AML-193 (cell line): Measurements from ENCODE around the gene TSFM.
A peak's percentile ranks its signal among the peaks of the same experiment; 100 is the strongest.

Source experiments
- DNase-seq, 2 experiments: peaks; one replicate each; lab custom pipeline; 2025; lab: John Stamatoyannopoulos, UW

TSFM gene

DNA sequence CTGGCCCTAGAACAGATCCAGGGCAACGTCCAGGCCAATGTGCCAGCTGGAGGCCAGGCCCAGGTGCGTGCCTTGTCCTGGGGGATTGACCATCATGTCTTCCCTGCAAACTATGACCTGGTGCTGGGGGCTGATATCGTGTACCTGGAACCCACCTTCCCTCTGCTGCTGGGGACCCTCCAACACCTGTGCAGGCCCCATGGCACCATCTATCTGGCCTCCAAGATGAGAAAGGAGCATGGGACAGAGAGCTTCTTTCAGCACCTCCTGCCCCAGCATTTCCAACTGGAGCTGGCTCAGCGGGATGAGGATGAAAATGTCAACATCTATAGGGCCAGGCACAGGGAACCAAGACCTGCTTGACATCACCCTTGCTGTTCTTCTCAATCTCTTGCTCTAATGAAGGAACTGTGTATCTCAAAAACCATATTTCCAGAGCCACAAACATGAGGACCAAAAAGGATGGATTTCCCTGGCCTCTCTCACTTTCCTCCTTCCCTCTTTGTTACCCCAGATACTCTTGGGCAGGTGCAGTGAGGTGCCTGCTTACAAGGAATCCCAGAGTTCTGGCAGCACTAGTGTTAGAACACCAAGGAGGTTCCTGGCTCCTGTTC is 2.2 kb upstream of the TSFM start:
- DNase-seq: no peak

DNA sequence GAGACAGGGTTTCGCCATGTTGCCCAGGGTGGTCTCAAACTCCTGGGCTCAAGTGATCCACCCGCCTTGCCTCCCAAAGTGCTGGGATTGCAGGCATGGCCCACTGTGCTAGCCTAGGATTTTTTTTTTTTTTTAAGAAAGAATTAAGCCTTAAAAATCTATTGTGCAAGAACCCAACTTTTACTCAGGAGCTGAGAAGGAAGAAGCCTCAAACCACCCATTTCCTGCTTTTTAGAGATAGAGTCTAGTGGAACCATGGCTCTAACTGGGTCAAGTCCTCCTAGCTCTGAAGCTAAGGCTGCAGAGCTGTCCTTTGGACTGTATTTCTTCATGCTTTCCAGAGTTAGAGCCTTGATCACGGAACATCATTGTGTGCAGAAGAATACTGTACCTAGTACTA is 1.3 kb upstream of the TSFM start:
- DNase-seq: peak; percentile 70

DNA sequence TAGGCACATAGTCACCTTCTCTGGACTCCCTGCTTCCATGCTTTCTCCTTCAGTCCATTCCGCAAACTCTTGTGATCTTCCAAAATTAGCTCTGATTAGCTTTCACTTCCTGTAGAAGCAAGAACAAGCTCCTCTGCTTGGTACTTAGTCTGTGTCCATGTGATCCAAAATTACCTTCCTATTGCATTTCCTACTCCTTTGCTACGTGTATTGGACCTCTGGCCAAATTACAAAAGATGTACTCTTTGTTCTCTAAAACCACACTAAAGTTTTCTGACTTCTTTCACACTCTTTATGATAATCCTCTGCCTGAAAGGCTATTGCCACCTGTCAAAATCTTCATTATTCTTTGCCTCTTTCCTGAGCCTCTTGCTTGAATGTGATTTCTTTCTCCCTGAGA is 786 bp upstream of the TSFM start:
- no peak for DNase-seq

DNA sequence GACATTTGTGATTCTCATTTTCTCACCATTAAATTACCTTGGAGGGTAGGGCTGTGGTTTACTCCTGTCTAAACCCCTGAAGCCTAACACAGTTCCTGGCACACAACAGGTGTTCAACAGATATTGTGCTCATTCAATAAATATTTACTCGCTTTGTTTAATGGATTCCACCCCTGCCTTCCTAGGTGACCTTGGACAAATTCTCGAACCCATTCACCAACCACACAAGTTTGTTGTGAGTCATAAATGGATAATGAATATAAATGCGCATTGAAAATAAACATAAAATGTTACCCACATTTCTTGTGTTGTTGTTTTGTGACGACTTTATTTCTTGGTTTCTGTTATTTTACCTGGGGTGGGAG is 362 bp upstream of the TSFM start:
- DNase-seq: no peak

DNA sequence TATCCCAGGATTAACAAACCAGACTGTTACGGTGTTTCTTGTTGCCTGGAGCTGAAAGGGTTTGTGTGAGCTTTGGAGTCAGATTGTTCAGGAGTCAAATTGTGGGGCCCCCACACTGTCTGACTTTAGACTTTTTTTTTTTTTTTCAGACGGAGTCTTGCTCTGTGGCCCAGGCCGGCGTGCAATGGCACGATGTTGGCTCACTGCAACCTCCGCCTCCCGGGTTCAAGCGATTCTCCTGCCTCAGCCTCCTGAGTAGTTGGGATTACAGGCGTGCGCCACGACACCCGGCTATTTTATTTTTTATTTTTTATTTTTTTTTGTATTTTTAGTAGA is 847 bp downstream of the TSFM start:
- no peak for DNase-seq

GRCh38 chr12:57783861-57784260 is 1.3 kb downstream of the TSFM start:
- no peak for DNase-seq

- DNase-seq: no peak
Observed at GRCh38 chr12:57793920-57794319, 11.3 kb downstream of the TSFM start.

- no peak for DNase-seq
Observed at GRCh38 chr12:57795354-57795753, 12.8 kb downstream of the TSFM start.

GRCh38 chr12:57796996-57797395 is 14.4 kb downstream of the TSFM start:
- no peak for DNase-seq

DNA sequence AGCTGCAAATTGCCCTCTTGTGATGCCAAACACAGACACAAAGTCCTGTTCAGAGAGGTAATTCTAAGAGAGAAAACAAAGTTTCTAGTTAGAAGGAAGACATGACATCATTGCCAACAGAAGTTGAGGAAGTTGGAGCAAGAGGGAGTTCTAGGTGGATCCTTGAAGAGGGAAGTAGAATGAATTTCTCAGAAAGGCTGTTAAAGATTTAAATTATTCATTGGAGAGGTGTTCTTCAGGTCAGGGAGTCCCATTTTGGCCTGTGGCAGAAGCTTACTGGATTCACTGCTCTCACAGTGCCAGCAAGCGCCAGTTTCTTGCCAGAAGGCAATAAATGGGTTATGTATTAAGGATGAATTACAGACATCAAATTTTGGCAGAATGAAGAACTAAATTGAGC is 15.3 kb downstream of the TSFM start:
- DNase-seq: peak; percentile 47 to 51

DNA sequence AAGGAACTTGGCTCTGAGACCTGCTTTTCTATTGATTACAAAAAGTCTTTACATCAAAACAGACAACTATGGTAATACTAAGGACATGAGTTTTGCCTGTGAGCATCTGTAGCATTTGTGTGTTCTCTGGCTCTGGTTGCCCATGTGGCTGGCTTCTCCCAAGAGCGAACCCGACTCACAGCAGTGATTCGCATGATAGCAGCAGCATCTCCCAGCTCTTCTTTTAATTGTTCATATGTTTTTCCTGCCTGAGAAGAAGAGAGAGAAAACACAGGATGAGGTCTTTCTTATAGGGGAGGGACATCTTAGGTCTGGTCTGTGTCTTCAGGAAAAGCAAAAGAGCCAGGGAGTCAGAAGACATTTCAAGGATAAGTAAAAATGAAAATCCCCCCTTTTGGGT is 18.4 kb downstream of the TSFM start:
- DNase-seq: no peak

- no peak for DNase-seq
Observed at GRCh38 chr12:57802607-57803006, 20.0 kb downstream of the TSFM start.

- peak; percentile 7 to 45 for DNase-seq
Observed at GRCh38 chr12:57803319-57803893, 20.8 kb downstream of the TSFM start.

DNA sequence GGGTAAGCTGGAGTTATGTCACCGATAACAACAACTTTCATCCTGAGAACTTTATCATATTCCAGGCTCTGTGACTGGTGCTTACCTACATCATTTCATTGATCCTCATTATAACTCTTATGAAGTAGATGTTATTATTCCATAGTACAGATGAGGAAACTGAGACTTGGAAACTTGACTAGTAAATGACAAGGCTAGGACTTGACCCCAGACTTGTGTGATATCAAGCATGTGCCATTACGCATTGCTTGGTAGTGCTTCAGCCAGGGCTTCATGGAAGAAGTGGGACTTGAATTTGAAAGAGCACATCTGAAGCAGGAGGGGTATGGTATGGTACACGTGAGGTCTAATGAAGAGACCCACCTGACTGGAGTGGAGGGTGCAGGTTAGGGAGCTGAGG is 24.1 kb downstream of the TSFM start:
- DNase-seq: no peak

- DNase-seq: no peak
Observed at GRCh38 chr12:57807285-57807684, 24.7 kb downstream of the TSFM start.

DNA sequence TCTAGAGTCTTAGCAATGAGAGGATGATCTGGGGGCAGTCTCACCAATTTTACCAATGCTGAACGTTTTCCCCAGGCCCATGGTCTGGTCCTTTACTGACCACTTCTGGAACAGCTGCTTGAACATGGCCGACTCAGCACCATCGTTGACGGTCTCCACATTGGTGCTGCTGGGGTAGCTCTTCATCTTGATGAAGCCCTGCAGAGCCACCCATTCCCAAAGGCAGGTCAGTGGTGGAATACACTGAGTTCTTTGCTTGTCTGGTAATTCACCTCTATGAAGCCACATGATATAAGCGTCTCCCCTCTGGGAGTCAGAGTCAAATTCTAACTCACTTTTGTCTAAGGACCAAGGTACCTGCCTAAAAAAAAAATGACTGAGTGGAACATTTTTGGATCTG is 25.8 kb downstream of the TSFM start:
- no peak for DNase-seq

DNA sequence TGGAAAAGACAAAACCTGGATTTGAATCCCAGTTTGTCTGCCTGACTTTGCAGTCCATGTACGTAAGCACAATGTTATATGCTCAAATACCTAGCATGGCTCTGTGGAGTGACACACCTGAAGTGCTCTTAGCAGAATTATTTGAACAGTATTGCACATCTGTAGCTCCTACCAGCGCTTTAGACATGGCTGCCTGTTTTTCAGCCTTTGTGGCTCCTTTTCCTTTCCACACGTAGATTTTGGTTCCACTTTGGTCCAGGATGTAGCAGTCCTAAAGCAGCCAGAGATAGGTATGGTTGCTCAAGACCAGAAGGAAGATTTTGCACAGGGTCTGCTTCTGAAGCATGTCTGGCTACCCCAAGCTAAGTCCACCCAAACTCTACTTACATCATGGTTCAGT is 26.8 kb downstream of the TSFM start:
- no peak for DNase-seq

DNA sequence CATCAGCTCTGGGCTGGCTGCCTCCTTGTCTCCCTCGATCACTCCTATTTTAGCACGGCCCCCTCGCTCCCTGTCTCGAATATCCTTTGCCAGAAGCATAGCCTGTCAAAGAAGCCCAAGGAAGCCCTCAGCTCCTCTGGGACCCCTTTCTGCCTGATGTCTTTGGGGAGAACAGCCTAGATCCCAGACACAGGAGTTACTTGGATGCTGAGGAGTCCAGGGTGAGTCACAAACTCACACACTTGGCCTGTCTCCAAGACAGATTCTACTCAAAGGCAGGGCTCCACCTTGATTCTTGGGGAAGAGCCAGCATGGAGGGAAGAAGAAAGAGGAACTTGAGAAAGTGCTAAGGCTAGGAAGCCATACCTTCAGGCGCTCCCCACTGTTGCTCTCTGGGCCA is 27.9 kb downstream of the TSFM start:
- peak; percentile 4 to 5 for DNase-seq

GRCh38 chr12:57811028-57811755 is 28.6 kb downstream of the TSFM start:
- DNase-seq: no peak

DNA sequence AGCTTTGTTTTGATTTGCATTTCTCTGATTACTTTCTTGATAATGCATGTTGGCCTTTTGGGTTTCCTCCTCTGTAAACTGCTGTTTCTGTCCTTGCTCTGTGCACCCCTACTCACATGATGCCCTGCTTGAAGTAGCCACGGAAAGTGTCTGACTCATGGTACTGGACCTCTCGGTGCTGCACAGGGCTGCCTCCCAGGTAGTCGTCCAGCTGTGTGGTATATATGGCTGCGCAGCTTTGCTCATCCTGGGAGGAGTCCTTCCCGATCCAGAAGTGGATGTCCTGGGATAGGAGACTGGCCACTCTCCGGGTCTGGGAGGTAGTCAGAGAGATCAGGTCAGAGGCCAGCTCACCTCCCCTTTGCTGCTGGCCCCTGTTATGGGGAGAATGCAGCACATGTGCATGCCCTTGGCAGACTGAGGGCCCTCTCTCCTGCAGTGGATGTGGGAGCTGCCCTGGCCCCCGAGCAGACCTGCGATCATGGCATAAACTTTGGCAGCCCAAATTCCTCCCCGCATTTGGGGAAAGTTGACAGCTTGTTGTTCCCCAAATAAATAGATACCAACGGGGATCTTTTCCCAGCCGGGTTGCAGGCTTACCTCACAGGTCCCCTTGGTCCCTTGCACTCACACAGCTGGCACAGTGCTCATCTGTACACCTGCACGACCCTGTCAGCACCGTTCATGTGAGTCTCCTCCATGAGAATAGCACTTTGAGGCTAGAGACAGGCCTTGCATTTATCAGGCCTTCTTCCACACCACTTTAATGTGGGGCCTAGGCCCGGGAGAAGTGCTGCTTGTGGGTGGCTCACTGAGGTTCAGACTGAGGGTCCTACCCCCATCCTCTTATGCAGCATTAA is 30.8 kb downstream of the TSFM start:
- DNase-seq: no peak

DNA sequence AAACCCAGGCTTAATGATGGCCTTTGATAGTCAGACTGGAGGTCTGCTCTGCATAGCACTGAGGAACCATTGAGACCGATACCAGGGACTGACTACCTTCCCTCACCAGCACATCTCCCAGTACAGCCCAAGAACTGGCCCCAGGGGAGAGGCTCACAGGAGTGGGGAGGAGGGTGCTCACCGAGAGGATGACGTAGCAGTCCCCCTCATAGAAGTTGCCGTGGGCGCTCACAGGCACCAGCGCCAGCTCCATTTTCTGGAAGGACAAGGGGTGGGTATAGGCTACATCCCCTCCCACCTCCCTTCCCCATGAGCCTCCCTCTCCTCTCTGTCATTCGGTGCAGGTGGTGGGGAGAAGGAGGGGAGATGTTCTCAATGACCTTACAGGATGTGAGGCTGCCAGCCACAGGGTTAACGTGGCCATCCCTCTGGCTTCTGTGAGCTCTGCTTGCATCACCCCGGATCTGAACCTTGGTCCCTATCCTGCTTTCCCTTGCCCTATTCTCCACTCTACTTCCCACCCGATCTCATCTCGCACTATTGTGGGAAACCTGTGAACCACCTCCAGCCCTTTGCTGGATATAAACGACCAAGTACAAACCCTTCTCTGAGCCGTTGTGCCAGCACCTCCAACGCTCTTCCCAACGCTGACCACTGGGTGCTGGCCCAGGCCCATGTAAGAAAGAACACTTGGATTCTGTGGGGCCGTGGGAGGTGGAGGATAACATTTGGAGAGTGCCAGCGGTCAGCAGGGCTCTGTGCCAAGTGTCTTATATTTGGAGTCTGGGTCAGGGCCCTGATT is 31.6 kb downstream of the TSFM start:
- no peak for DNase-seq
